ENCODE measurements around the gene ZNF521.

The ZNF521 gene

GRCh38 chr18:25244924-25245698, 106.9 kb downstream of the ZNF521 start:
- no peak for DNase-seq

DNA sequence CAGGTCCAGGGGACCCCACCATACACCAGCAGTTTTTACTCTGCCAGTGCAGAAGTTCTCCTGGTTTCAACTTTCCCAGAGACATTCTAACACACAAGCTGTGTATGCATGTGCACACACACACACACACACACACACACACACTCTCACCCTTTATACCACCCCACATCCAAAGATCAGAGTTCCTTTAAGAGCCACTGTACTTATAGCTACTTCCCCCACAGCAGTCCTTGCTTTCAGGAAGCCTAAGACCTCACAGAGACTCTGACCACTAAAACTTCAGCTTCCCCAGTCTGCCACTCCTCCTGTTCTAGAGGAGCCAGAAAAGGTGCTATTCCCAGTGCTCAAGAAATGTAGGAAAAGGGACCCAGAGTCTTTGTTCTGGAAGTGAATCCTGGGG, 107.8 kb downstream of the ZNF521 start:
- no peak for DNase-seq

DNA sequence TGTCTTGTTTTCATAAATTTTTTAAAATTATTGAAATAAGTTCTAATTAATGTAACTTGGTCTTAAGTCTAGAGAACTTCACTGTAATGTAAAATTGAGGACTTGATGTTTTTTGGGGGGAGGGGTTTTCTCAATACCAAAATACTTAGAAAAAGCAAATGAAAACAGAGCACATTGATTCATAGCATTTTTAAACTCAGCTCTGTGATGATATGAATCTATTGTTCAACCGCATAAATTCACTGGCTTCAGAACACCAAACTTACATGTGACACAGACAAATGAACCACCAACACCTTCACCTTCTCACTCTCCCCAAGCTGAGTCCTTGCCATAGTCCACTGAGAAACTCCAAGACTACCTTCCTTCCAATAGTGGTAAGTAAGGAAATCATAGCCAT, 108.2 kb downstream of the ZNF521 start:
- DNase-seq = no peak

- DNase-seq = no peak
These were observed 108.7 kb downstream of the ZNF521 start for GRCh38 chr18:25243257-25243656.

DNA sequence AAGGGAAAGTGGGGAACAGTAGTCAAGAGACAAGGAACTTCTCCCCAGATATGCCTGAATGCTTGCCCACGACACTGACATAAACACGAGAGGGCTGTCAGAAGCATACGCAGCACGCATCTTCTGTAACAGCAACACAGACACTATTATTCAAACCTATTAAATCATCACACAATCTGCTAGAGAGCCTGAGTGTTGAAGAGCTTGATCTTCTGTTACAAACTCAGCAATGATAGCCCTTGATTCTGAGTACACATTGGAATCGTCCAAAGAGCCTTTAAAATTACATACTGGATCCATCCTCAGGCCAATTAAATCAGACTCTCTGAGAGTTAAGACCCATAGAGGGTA, 111.6 kb downstream of the ZNF521 start:
- DNase-seq = no peak

GRCh38 chr18:25239581-25240419, 112.2 kb downstream of the ZNF521 start:
- DNase-seq = no peak

GRCh38 chr18:25239151-25239550, 112.8 kb downstream of the ZNF521 start:
- no peak for DNase-seq

DNA sequence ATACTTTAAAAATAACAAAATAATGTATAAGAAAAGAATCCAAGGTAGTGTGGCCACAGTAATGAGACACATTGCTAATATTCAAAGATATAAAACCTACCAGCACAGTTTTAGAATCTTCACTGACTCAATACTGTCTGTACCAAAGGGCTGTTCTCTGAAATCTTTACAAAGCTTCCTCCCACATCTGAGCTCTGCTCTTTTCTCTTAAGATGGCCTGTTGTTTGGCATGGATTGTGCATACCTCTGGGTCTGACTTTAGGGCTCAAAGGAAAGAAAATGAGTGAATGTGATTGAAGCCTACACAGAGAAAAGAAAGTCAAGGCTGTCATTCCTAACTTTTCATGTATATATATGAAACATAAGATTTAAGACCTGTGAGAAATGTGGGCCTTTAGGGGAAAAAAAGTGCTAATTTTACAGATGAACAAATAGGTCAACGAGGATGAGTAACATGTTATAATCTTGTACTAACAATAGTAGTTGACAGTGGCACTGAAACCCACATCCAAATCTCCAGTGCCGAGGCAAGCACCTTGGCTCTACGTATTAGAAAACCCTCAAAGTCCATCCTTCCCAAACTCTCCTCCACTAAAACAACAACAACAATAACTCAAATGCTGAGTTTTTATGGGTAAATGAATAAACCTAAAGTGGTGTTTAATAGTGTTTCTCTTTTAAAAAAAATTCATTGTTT, 114.2 kb downstream of the ZNF521 start:
- DNase-seq = no peak

- no peak for DNase-seq
These were observed 115.2 kb downstream of the ZNF521 start for GRCh38 chr18:25236736-25237135.

- DNase-seq = no peak
These were observed 116.4 kb downstream of the ZNF521 start for GRCh38 chr18:25235401-25236042.

DNA sequence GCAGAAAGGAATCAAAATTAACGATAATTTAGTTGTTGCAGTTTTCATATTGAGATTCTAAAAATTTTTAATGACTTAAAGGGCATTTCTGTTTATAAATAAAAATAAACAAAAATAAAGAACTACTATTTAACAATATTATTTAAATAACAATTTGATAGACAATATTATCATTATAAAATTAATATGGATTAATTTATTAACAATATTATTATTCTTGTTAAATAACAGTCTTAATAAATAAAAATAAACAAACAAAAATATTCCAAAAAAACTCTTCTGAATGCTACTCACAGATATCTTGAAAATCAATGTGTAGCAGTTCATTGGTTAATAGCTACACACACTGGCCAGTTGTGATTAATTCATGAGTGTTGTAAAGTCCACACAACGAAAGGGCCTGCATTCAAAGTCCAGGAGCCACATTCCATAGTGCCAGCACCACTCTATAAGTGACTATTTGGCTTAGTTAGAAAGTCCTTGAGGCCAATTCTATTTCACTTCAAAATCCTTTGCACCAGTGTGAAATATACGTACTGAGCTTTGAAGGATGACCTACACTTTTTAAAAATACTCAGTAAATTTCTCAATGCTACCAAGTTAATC, 117.1 kb downstream of the ZNF521 start:
- DNase-seq = no peak

DNA sequence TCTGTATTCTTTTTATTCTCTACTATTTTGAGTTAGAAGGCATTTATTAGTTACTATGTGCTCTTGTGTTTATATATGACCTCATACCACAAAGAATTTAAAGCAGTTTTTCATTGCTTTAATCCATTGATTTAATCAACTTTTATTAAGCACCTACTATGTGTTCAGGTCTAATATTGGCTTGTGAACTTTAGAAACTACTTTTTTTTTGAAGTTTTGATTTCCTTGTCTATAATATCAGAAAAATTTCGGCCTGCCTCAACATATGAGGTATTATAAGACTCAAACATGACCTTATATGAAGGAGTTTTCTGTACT, 117.7 kb downstream of the ZNF521 start:
- DNase-seq = no peak

DNA sequence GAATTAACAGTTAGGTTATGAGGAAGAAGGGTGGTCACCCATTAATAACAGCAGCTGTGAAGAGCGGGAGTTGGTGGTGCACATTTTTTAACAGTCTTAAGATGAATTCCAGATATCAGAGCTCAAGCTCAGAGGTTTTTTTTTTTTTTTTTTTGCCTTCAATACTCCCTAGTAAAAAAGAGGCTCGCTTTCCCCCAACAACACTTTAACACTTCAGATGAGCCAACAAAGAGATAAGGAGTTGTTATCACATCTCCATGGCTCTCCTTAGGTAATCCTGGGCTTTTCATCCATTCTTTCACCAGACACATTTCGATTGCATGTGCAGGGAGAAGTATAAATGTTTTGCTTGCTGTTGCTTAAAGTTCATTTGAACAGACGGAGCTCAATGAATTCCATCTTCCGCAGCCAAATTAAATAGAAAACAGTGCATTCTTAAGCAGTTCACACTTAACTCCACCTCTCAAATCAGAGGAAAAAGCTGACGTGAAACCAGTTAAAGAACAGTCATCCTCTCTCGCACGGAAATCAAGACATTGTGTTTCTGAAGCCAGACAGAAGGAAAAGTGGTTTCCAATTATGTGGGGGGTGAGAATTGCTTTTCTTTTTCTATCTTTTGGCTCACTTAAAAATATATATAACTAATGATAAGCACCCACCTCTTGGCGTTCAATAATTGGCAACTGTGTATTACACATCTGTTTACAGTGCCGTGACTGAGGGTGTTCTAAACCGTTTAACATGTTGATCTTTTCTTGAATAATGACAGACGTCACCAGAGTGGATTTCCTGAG, 118.2 kb downstream of the ZNF521 start:
- no peak for DNase-seq

DNA sequence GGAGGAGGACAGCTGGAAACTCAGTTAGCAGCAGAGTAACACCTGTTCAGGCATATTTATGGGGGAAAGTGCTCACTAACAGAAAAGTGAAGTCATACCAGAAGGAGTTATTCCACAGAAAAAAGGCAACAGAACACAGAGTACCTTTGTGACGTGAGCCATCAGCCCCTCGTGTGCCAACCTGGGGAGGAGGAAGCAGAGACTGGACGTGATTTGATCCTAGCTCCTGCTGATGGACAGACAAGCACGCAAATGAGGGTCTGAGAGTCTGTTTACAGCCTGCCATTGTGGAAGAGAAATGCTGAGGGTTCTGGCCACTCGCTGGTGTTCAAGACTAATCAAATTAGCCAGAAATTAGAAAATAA, 120.7 kb downstream of the ZNF521 start:
- DNase-seq = no peak

GRCh38 chr18:25230658-25231326, 121.2 kb downstream of the ZNF521 start:
- no peak for DNase-seq

DNA sequence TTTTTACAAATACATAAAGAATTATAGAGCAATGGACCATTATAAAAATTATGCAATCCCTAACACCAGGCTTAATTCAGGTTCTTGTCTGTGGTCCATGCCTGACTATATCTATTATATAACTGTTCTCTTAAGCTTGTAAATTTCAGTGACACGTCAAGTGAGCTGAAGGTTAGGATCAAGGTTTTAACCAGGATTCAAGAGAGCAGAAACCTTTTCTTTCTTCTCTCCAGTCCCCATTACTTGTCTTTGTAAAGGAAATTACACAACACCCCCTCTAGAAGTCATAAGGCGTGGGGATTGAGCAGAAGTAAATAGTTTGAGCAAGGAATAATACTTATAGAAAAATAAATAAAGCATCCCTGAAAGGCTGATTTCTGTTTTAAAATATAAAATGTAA, 122.0 kb downstream of the ZNF521 start:
- no peak for DNase-seq

DNA sequence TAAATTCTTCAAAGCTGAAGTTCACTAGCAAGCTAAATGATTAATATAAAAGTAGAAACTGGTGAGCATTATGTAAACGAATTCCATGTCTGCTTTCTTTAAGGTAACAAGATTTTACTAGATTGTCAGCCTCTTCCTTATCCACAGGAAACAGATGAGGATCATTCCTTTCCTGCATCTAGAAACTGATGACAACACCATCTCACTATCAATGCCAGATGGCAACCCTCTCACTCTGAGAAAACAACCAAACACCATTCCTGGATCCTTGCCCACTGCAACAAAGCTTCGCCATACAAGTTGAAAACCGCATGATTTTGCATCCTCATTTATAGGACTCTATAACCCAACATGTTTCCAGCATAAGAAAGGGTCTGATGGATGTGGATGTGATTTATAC, 122.9 kb downstream of the ZNF521 start:
- no peak for DNase-seq

DNA sequence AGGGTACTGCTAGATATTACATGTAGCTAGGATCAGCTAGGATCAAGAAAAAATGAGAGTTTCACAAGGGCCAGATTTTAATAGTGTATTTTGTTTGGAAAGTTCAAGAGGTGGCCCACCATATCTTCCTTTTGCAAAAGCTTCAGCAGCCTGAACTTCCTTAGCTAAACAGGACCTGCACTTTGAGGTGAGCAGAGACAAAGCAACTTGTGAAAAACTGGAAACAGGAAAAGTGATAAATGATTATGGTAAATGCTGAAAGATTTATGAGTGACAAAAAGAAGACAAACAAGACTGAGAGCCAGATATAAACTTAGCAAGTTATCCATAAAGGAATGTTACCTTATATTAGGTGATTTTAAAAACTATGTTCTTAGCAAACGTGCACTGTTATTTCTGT, 123.6 kb downstream of the ZNF521 start:
- DNase-seq = no peak

DNA sequence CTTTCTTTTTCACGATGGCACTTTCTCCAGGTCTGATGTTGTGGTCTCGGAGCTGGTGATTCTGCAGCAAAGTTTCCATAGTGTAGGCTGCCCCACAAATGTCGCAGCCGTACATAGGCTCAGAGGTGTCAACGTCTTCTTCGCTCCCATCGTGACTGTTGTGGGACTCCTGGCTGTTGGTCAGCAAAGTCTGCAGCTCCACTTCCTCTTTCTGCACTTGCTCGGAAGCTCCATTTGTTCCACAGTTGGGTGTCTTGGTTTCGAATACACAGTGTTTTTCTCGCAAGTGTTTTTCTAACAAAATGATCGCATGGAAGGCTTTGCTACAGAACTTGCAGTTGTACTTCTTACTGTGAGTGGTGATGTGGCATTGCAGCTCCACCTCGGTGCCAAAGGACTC, 126.8 kb downstream of the ZNF521 start:
- DNase-seq = no peak

DNA sequence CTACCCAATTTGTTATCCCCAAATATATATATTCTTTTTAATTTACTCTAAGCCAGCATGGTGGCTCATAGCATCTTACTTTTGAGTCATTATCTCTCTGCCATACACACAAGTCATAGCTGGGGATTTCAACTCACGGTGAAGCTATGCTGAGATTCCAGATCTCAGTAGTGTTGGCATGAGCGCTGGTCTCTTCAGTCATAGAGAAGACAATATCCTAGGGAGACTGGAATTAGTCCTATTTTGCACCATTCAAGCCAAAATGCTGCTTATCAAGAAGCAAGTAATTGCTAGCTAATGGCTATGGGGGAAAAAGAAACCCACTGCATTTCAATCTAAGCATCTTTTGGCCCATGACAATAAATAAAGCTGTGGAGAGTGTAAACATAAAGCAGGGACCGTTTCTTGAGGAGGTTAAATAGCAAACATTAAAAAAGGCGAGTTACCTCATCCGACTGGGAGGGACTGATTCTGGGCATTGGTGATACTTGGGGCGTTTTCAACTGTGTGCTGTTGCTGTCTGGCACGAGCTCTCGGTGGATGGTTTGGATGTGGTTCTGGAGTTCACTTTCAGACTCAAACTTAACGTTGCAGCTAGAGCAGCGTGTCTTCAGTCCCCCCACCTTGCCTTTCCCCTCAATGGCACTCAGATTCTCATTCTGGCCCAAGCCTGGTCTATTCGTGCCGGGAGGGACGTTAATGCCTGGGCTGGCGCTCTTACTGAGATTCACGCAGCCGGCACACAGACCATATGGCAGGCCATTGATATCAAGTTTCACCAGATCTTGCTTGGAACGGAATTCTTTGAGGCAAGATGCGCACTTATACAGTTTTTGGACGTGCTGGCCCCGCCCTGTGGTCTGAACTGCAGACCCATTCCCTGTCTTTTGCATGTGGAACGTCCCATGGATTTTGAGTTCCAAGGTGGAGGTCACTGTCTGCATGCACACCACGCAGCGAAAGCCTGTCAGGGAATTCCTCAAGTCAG, 127.8 kb downstream of the ZNF521 start:
- no peak for DNase-seq
